Erythroblast (primary cell): ENCODE results near the gene PGM1.

Experiments
- DNase-seq, 2 experiments: peaks; one replicate each; lab custom pipeline; 2025; lab: John Stamatoyannopoulos, UW
- GATA1 ChIP-seq: IDR thresholded peaks from 2 replicates; pipeline ENCODE4 v1.6.1; 2011; ENCODE audit warnings: low read depth, mild to moderate bottlenecking, control low read depth, low read length, moderate library complexity
- POLR2A ChIP-seq: IDR thresholded peaks from 2 replicates; pipeline ENCODE4 v1.6.1; 2011; ENCODE audit warnings: mild to moderate bottlenecking, low read length

PGM1 gene

GRCh38 chr1:63674865-63675419 lies 81.7 kb downstream of the PGM1 start:
- DNase-seq, result no peak
- TF ChIP-seq POLR2A, result no peak
- TF ChIP-seq GATA1, result no peak

- TF ChIP-seq GATA1, result no peak
- no peak for TF ChIP-seq POLR2A
- no peak for DNase-seq
Observed at GRCh38 chr1:63675420-63675931, 82.3 kb downstream of the PGM1 start.

DNA sequence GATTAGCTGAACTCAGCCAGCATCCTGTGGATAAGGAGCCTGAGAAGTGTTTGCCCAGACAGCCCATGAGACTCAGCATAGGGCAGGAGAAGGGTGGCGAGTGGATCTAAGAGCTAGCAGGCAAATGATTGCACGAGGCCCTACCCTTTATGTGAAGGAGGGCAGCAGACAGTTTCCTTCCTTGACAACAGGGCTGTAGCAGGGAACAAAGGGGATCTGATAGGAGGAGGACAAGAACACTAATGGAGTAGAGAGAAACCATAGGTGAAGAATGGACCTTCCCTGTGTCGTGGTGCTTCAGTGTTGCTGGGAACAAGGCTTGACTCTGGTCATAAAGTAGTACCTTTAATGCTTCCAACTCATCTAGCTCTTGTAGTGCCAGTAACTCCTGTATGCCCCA lies 84.3 kb downstream of the PGM1 start:
- DNase-seq, result no peak
- TF ChIP-seq POLR2A, result no peak
- TF ChIP-seq GATA1, result no peak

- TF ChIP-seq GATA1, result no peak
- TF ChIP-seq POLR2A, result no peak
- DNase-seq, result no peak
Observed at GRCh38 chr1:63678200-63678599, 85.0 kb downstream of the PGM1 start.

GRCh38 chr1:63679076-63679475 lies 85.9 kb downstream of the PGM1 start:
- TF ChIP-seq POLR2A (no peak), GATA1 (no peak)
- DNase-seq, result no peak

DNA sequence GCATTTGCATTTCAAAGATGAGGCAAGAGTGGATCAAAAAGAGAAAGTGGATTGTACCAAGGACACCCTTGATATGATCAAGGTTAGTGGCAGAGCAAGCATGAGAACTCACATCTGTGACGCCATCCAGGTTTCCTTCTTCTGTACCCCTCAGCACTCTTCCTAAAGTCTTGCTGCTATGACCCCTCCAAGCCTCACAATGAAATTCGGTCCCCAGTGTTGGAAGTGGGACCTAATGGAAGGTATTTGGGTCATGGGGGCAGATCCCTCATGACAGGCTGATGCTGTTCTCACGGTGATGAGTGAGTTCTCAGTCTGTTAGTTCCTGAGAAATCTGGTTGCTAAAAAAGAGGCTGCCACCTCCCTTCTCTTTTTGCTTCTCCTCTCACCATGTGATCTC lies 86.4 kb downstream of the PGM1 start:
- no peak for DNase-seq
- no peak for TF ChIP-seq GATA1
- TF ChIP-seq POLR2A, result no peak

- no peak for TF ChIP-seq GATA1
- TF ChIP-seq POLR2A, result no peak
Observed at GRCh38 chr1:63682936-63683335, 89.7 kb downstream of the PGM1 start.

GRCh38 chr1:63683759-63684158 lies 90.5 kb downstream of the PGM1 start:
- TF ChIP-seq GATA1, result no peak
- TF ChIP-seq POLR2A, result no peak

More at GRCh38 chr1:63682936-63683335, 89.7 kb downstream of the PGM1 start:
- no peak for DNase-seq

DNA sequence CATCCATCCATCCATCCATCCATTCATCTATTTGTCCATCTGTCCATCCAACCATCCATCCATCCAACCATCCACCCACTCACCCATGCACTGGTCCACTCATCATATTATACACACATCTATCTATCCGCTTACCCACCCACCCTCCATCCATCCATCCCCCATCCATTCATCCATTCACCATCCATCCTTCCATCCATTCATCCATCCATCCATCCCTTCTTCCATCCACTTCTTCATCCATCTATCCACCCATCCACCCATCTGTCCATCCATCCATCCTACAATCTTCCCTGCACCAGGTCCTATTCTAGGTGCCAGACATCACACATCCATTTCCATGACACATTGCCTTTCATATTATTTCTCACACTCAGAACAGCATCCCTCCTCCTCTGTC lies 93.5 kb downstream of the PGM1 start:
- TF ChIP-seq POLR2A (no peak), GATA1 (no peak)
- DNase-seq, result no peak

More at GRCh38 chr1:63683759-63684158, 90.5 kb downstream of the PGM1 start:
- DNase-seq, result no peak

GRCh38 chr1:63688302-63688890 lies 95.2 kb downstream of the PGM1 start:
- DNase-seq, result no peak
- TF ChIP-seq POLR2A (no peak), GATA1 (no peak)

GRCh38 chr1:63690966-63691700 lies 97.9 kb downstream of the PGM1 start:
- TF ChIP-seq GATA1, result no peak
- no peak for TF ChIP-seq POLR2A
- no peak for DNase-seq

GRCh38 chr1:63691701-63692425 lies 98.7 kb downstream of the PGM1 start:
- peak; percentile 47 to 73 for DNase-seq
- TF ChIP-seq POLR2A (no peak), GATA1 (no peak)

GRCh38 chr1:63693944-63694571 lies 100.8 kb downstream of the PGM1 start:
- DNase-seq, result no peak
- no peak for TF ChIP-seq POLR2A
- no peak for TF ChIP-seq GATA1
